ENCODE results near the gene ALS2. TPM values are rescaled to one million over a fixed set of nuclear protein-coding genes. Genes with fewer than 3 reads are reported as not detected.
"Not testable (repeated sequence)": the region's sequence is repeated elsewhere in the genome, so short reads cannot be mapped to it uniquely, and the experiment has no call there.

ALS2 gene
- total RNA-seq, 1 donor from 2014 or later, result 37.0 TPM

DNA sequence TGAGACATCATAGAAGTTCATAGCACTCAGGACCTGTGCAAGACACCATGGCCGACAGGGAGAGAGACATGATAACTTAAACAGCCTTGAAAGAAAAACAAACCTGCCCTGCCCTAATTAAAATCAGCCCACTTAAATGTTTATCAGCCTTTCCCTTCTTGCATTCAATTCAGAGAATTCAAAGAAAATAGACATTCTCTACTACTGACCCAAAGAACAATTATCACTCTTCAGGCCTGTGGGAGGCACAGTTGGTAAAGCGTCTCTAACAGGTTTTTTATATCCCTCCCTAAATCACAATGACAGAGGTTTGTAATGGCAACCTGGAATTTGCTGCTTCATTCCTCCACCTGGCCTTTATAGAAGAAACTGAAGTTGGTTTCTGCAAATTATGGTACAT is 27.3 kb upstream of the ALS2 start:
- H3K27me3 Mint-ChIP-seq (ENCODE audit: low read depth), result peaks cover 19% of the 10 kb centered on the region
- no peaks in the 10 kb centered on the region for H3K9me3 Mint-ChIP-seq
- H3K27ac Mint-ChIP-seq (ENCODE audit: unreplicated experiment), result no peak overlapping the region
- H3K36me3 Mint-ChIP-seq (ENCODE audit: low read depth), result no peaks in the 10 kb centered on the region
- TF ChIP-seq, protein P1, sequence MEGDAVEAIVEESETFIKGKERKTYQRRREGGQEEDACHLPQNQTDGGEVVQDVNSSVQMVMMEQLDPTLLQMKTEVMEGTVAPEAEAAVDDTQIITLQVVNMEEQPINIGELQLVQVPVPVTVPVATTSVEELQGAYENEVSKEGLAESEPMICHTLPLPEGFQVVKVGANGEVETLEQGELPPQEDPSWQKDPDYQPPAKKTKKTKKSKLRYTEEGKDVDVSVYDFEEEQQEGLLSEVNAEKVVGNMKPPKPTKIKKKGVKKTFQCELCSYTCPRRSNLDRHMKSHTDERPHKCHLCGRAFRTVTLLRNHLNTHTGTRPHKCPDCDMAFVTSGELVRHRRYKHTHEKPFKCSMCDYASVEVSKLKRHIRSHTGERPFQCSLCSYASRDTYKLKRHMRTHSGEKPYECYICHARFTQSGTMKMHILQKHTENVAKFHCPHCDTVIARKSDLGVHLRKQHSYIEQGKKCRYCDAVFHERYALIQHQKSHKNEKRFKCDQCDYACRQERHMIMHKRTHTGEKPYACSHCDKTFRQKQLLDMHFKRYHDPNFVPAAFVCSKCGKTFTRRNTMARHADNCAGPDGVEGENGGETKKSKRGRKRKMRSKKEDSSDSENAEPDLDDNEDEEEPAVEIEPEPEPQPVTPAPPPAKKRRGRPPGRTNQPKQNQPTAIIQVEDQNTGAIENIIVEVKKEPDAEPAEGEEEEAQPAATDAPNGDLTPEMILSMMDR (conservative IDR thresholded peaks at IDR 0.05), result no peak
- no peak overlapping the region for H3K4me3 Mint-ChIP-seq
- H3K4me1 Mint-ChIP-seq, result peaks cover 21% of the 10 kb centered on the region
- DNase-seq (ENCODE audit: low read depth, low spot score), result no peak

DNA sequence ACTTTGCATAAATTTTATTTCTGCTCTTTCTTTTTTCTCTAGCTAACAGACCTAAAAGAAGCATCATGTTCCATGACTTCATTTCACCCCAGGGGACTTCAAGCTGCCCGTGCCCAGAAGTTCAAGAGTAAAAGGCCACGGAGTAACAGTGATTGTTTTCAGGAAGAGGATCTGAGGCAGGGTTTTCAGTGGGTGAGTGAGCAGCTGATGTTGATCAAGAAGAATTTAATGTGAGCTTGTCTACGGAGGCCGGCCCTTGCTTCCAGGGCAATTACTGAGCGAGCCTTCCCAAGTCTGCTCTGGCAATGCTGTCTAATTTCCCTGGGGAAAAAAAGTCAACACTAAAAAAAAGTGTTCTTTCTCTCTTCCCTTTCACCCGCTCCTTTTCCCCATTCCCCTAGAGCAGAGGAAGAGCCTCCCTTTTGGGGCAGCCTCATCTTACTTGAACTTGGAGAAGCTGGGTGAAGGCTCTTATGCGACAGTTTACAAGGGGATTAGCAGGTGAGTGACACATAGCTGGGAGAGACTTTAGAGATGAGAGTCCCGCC is 26.8 kb upstream of the ALS2 start:
- H3K4me1 Mint-ChIP-seq, result peaks cover 21% of the 10 kb centered on the region
- no peak for DNase-seq (ENCODE audit: low read depth, low spot score)
- peaks cover under 1% of the 10 kb centered on the region for H3K9me3 Mint-ChIP-seq
- H3K36me3 Mint-ChIP-seq (ENCODE audit: low read depth), result no peaks in the 10 kb centered on the region
- H3K4me3 Mint-ChIP-seq, result no peak overlapping the region
- H3K27me3 Mint-ChIP-seq (ENCODE audit: low read depth), result peaks cover 17% of the 10 kb centered on the region
- TF ChIP-seq, protein P1 (conservative IDR thresholded peaks at IDR 0.05), result no peak
- H3K27ac Mint-ChIP-seq (ENCODE audit: unreplicated experiment), result no peak overlapping the region

DNA sequence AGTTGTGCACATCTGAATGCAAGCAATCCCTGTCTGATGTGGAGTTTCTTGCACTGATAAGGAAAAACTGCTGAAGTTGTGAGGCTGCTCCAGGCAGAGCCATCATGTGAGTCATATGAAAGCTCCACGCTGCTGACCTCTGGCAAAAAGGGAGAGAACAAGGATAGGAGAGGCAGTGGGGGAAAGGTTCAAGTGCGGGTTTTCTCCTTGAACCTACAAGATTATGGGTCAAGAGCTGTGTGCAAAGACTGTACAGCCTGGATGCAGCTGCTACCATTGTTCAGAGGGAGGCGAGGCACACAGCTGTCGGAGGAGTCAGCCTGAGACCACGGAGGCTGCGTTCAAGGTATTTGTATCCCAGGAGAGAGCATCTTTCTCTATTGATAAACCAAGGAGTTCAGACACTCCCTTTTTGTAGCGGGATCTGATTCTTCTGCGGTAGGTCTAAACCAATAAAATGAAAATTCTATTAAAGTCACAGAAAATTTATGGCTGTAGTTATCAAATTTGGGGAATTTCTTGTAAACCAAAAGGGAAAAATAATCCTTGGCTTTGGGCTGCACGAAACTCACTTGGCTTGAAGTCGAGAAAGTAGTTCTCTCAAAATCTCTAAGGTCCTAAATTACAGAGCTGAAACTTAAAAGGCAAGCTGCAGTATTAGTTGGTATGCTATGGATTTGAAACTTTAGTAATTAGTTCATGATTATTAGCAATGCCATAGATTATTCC is 25.9 kb upstream of the ALS2 start, which contains the start of gene CDK15:
Gene CDK15 (plus strand): TSS at position 96 of the 729 bp plus-strand sequence. CDS start 128 bp downstream, at position 224.
- peaks cover 17% of the 10 kb centered on the region for H3K27me3 Mint-ChIP-seq (ENCODE audit: low read depth)
- peaks cover 21% of the 10 kb centered on the region for H3K4me1 Mint-ChIP-seq
- no peak within 1 kb of the TSS for H3K27ac Mint-ChIP-seq (ENCODE audit: unreplicated experiment)
- H3K4me3 Mint-ChIP-seq, result no peak within 1 kb of the TSS
- H3K9me3 Mint-ChIP-seq, result peaks cover 5% of the 10 kb centered on the region
- no peak for DNase-seq (ENCODE audit: low read depth, low spot score)
- H3K36me3 Mint-ChIP-seq (ENCODE audit: low read depth), result no peaks in the 10 kb centered on the region
- TF ChIP-seq, protein P1 (conservative IDR thresholded peaks at IDR 0.05), result no peak

DNA sequence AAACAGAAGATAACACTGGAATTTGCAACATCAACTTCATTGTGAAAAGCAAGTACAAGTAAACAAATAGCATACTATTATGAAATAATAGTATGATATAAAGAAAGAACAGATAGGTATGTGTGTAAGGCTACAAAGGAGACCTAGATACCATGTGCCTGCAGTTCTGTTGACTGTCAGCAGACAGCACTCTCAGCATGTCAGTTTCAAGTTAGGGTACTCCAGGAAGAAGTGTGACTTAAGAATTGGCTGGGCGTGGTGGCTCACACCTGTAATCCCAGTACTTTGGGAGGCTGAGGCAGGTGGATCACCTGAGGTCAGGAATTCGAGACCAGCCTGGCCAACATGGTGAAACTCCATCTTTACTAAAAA is 18.2 kb upstream of the ALS2 start:
- H3K36me3 Mint-ChIP-seq (ENCODE audit: low read depth); H3K4me3 Mint-ChIP-seq; H3K27ac Mint-ChIP-seq (ENCODE audit: unreplicated experiment); DNase-seq (ENCODE audit: low read depth, low spot score); H3K4me1 Mint-ChIP-seq; H3K27me3 Mint-ChIP-seq (ENCODE audit: low read depth); H3K9me3 Mint-ChIP-seq: not testable (repeated sequence)
- TF ChIP-seq, protein P1 (conservative IDR thresholded peaks at IDR 0.05), result peak; percentile 46

DNA sequence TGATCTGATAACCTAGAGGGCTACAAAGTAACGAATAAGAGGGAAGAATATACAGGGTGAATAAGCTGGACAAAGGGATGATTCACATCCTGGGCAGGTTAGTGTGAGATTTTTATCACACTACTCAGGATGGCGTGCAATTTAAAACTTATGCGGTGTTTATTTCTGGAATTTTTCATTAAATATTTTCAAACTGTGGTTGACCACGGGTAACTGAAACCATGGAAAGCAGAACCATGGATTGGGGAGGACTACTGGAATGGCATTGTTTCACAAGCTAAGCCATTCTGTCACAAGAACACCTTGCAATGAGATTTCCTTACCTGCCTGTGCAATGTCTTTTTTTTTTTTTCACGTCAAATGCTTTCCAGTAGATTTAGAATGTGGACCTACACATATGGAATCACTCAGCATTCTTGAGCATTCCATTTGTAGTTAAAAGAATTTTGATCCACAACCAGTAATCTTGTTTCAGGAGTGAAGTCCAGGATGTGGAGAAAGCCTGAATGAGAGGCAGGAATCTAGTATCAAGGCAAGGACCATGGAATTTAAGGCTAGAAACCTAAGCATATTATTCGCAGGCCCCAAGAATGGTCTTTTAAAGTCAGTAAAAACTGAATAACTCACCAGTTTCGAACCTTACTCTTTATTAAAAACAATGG is 17.6 kb upstream of the ALS2 start:
- TF ChIP-seq, protein P1 (conservative IDR thresholded peaks at IDR 0.05), result no peak
- peaks cover 5% of the 10 kb centered on the region for H3K9me3 Mint-ChIP-seq
- H3K27ac Mint-ChIP-seq (ENCODE audit: unreplicated experiment), result no peak overlapping the region
- DNase-seq (ENCODE audit: low read depth, low spot score), result no peak
- peaks cover 5% of the 10 kb centered on the region for H3K4me1 Mint-ChIP-seq
- H3K36me3 Mint-ChIP-seq (ENCODE audit: low read depth), result no peaks in the 10 kb centered on the region
- no peak overlapping the region for H3K4me3 Mint-ChIP-seq
- H3K27me3 Mint-ChIP-seq (ENCODE audit: low read depth), result no peaks in the 10 kb centered on the region

Measured in neural crest cell (in vitro differentiated cells).